SKM-1 (cell line): Measurements from ENCODE around the gene DLGAP4.

Experiments
- DNase-seq: peaks from one replicate; lab custom pipeline; 2025; ENCODE audit not compliant: unreplicated experiment; lab: John Stamatoyannopoulos, UW

The DLGAP4 gene

DNA sequence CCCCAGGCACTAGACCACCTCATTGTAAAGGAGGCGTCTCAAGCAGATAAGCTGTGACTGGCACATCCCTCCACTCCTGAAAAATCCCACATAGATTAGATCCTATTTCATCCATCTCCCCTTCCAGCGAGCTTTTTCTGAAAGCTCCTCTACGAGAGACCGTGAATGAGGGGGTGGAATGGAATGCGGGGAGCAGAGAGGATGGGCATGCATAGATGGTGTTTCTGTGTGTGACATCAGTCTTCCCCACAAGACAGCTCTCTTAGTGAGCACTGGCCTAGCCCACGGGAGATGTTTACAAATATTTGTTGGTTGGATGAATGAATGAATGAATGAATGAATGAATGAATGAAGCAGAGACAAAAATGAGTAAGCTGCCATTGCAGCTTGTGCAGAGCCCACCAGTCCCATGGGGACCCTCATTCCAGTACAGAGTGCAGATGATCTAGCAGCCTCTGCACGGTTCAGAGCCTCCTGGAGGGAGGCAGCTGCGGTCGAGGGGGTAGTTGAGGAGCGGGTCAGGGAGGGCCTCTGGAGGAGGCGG, 98.4 kb downstream of the DLGAP4 start:
- no peak for DNase-seq

- no peak for DNase-seq
Observed at GRCh38 chr20:36405255-36405654, 99.1 kb downstream of the DLGAP4 start.

- no peak for DNase-seq
Observed at GRCh38 chr20:36407199-36407733, 101.1 kb downstream of the DLGAP4 start.

DNA sequence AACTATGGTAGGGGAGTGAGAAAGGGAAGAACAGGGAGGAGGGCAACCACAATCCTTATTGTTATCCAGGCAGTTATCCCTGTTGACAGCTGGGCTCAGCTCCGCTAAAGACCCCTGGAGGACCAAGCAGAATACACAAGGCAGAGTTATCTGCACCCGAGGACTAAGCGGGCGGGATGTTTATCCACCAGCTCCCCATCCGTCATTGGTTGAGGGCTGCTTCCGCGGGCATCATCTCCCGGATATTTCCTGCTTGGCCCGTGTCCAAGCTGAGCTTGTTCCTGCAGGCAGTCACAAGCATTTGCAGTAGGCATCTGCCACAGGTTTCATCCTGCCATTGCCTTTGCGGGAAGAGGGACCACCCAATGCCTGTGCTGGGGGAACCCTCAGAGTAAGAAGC, 102.1 kb downstream of the DLGAP4 start:
- no peak for DNase-seq

DNA sequence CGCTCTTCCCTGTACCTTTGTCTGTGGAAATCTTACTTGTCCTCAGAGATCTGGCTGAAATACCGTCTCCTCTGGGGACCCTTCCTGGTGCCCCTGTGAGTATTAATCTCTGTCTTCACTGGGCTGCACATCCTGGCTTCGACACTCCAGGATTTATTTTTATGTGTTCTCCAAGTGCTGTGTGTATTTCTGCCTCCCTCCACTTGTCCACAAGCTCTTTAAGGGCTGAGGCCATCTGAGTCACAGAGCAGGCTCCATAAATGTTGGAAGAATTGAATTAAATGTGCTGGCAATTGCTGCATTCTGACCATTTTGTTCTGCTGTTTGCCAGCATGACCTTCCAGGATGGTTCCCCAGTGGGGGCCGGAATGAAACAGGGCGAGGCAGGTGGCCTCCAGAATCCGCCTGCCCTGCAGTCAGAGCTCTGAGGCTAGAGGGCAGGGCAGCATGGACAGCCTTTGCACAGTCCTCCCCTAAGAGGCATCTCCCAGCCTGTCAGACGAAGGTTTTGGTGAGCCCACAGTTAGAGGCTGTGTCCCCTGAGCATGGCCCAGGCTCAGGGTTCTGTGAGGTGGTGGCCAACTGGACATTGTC, 105.8 kb downstream of the DLGAP4 start:
- no peak for DNase-seq

DNA sequence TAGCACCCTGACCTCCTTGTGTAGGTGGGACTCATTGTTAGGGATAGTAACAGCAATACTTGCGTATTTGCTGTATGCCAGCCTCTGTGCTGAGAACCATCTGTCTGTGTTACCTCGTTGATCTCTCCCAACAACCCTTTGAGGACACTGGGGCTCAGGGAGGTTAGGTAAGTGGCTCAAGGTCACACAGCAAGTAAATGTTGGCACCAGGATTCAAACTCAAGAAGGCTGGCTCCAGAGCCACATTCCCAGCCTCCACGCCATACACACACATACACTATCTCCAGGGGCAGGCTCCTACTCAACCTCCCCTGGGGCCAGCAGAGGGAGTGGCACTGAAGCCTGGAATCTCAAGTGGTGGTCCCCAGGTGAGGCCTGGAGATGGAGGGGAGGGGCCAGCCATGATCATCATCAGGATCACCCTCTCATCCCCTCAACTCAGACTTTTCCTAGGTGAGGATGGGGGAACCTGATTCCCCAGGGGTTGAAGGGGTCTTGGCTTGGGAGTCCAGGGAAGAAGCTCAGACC, 109.4 kb downstream of the DLGAP4 start:
- no peak for DNase-seq

DNA sequence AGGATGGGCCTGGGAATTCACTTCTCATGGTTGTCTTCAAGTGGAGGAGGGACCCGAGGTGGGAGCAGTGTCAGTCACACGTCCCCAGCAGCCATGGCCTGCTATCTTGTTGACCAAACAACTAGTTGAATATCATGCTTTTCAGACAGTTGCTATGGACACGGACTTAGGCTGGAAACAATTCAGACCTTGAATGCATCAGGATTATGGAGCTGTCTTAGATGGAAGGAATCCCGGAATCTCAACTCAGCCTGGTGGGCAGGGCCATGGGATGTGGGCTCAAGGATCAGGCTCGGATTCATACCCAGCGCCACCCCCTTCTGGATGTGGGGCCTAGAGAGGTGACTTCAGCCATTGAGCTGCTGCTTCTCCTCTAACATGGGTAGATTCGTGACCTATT, 112.6 kb downstream of the DLGAP4 start:
- DNase-seq, result no peak

- no peak for DNase-seq
Observed at GRCh38 chr20:36421641-36422040, 115.5 kb downstream of the DLGAP4 start.

DNA sequence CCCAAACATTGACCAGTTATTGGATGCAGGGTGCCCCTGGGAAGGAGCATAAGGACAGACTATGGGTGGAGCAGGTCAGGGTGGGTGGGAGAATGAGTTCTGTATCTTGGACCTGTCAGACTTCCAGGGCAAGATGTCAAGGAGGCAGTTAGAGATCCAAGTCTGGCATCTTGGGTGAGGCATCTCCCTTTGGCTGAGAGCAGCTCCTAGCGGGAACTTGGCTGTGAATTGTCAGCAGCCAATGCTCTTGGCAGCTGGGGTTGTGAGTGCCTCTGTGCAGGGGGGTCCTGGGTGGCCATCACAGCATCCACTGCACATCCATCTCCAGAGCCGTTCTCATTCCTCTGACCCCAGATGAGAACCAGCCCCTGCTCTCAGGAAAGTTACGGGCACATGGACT, 118.2 kb downstream of the DLGAP4 start:
- no peak for DNase-seq

DNA sequence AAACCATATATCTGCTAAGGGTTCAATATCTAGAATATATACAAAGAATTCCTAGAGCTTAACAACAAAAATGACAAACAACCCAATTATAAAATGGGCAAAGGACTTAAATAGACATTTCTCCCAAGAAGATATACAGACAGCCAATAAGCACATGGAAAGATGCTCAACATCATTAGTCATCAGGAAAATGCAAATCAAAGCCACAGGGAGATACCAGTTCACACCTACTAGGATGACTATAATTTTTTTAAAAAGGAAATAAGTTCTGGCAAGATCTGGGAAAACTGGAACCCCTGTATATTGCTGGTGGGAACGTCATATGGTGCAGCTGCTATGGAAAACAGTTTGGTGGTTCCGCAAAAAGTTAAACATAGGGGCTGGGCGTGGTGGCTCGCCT, 119.0 kb downstream of the DLGAP4 start:
- no peak for DNase-seq

DNA sequence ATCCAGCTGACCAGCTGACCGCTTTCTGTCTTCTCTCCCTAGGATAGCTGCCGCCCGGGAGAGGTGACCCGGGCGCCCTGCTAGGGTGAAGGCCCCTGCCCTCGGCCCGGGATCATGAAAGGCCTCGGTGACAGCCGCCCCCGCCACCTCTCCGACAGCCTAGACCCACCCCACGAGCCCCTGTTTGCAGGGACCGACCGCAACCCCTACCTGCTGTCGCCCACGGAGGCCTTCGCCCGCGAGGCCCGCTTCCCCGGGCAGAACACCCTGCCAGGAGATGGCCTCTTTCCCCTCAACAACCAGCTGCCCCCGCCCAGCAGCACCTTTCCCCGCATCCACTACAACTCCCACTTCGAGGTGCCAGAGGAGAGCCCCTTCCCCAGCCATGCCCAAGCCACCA, 125.5 kb downstream of the DLGAP4 start:
- DNase-seq, result no peak

DNA sequence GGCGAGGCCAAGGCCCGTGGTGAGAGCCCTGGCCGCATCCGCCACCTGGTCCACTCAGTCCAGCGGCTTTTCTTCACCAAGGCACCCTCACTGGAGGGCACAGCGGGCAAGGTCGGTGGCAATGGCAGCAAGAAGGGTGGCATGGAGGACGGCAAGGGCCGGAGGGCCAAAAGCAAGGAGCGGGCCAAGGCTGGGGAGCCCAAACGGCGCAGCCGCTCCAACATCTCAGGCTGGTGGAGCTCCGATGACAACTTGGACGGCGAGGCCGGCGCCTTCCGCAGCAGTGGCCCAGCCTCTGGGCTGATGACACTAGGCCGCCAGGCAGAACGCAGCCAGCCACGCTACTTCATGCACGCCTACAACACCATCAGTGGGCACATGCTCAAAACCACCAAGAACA, 126.0 kb downstream of the DLGAP4 start:
- DNase-seq, result no peak

- DNase-seq, result no peak
Observed at GRCh38 chr20:36434383-36434782, 128.2 kb downstream of the DLGAP4 start.

GRCh38 chr20:36435124-36435523, 129.0 kb downstream of the DLGAP4 start:
- no peak for DNase-seq

DNA sequence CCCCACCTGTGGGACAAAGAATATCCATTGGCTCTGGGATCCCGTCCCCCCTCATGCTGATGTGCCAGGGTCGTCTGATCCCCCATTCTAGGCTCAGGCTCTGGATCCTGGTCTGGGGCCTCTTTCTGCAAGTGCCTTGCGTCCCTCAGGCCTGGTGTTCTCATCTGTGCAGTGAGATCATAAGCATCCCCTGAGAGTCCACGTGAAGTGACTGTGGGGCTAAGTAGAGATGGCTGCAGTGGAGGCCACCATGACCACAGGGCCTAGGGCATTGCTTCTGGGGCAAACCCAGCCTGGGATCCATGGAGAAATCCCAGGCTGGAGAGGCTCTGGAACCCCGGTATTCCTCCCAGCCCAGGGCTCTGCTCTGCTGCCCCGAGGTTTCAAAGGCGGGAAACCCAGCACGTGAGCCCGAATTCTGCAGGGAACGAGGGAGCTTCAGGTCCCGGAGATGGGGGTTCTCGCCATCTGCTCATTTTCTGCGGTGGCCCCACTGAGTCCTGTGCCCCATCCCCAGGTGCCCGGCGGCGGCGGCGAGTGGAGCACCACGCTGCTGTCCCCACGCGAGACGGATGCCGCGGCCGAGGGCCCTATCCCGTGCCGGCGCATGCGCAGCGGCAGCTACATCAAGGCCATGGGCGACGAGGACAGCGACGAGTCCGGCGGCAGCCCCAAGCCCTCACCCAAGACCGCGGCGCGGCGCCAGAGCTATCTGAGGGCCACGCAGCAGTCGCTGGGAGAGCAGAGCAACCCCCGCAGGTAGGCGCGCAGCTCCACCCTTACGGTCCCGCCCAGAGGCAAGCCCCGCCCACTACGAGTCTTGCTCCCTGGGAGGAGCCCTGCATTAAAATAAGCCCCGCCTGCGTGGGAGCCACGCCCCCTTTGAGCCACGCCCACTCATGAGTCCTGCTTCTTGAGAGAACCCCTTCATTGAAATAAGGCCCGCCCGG, 129.7 kb downstream of the DLGAP4 start:
- no peak for DNase-seq

DNA sequence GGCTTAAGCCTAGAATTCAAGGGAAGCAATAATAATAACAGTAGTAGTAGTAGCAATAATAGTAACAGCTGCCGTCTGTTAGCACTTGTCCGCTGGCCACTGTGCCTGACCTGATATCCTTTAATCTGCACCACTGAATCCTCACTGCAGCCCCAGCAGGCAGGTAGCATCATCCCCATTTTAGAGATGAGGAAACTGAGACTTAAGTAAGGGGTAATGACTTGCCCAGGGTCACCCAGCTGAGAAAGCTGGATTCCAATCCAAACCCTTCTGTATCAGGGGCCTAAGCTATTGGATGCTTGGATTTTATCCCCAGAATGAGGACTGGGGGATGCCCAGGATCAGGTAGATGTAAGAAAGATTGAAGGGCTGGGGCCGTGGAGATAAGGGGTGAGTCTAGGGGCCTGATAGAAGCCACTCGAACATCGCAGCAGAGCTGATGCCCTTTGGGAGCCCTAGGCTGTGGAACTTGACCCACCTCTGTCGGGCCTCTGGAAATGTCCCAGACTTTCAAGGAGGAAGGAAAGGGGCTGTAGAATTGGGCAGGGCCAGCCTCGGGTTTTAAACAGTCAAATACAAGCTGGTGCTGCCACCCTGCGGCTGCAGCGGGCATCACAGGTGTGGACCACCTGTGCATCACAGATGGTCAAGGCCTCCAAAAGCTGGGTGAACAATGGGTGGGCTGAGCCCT, 133.0 kb downstream of the DLGAP4 start:
- DNase-seq, result no peak

DNA sequence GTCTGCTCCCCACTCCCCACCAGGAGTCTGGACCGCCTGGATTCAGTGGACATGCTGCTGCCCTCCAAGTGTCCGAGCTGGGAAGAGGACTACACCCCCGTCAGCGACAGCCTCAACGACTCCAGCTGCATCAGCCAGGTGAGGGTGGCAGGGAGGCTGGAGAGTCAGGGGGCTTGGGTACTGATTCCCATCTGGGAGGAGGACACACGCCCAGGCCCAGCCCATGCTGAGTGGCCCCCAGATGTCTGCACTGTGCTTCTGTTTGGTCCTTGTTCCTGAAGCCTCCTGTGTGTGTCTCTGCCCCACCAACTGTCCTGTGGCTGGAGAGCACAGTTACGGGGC, 133.6 kb downstream of the DLGAP4 start:
- no peak for DNase-seq

DNA sequence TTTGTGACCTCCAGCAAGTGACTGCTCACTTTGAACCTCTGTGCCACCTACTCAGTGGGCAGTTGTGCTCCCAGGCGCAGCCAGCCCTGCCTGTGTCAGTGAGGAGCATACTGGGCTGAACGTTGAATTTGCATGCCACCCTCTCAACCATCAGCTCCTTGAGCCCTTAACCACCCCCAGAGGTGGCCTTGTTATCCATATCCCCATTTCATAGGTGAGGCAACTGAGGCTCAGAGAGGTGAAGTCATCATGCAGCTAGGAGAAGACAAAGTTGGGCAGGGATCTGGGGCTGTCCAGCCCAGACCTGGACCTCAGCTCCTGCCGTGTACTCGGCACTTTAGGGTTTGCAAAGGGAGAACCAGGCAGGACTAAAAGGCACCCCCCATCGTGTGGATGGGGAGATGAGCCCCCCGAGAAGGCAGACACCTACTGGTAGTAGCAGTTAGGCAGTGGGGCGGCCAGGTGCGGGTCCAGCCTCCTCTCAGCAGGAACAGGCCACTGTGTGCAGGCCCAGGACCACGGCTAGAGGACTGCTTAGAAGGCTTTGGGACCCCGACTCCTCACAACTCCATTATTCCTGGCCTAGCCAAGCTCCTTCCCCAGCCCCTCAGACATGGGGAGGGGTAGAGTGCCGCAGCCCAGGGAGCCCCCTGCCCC, 134.4 kb downstream of the DLGAP4 start:
- no peak for DNase-seq

DNA sequence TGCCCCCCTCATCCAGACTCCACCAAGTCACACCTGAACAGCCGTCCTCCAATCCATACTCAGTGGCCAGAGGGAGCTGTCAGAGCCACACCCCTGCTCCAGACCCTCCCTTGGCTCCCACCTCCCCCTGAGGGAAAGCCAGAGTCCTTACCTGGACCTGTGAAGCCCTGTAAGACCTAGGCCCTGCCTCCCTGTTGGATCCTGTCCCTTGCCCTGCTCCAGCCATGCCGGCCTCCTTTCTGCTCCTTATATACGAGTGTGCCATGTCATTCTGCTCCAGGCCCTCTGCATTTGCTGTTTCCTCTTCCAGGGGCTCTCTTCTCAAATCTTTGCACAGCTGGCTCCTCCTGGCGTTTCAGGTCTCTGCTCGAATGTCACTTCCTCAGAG, 134.9 kb downstream of the DLGAP4 start:
- no peak for DNase-seq

- DNase-seq, result no peak
Observed at GRCh38 chr20:36441416-36441815, 135.3 kb downstream of the DLGAP4 start.

GRCh38 chr20:36445847-36446246, 139.7 kb downstream of the DLGAP4 start:
- no peak for DNase-seq
